Esophagus squamous epithelium (tissue), 5 donors: Measurements from ENCODE around the gene RBMS3. TPM values are rescaled to one million over a fixed set of nuclear protein-coding genes. Genes with fewer than 3 reads are reported as not detected.

ENCODE experiments used
- DNase-seq: peaks from one replicate; lab custom pipeline; 2025; lab: John Stamatoyannopoulos, UW
- H3K27ac ChIP-seq, 4 donors: fragments of 200-600 bp; sonication (generic); one replicate each; pipeline ENCODE4 v1.5.1; 2016 to 2019; ENCODE audit warnings: mild to moderate bottlenecking in 1 of 4
- H3K27me3 ChIP-seq, 4 donors: fragments of 200-600 bp; sonication (generic); 1 replicate in 3 of 4; 2 replicates in 1 of 4; pipeline versions ENCODE4 v1.5.1 to v1.6.0; 2017 to 2021; ENCODE audit warnings: antibody characterized with exemption in 1 of 4
- H3K36me3 ChIP-seq, 3 donors: fragments of 200-600 bp; sonication (generic); one replicate each; pipeline ENCODE4 v1.5.1; 2016 to 2019
- H3K4me1 ChIP-seq, 3 donors: fragments of 200-600 bp; sonication (generic); one replicate each; pipeline ENCODE4 v1.5.1; 2017 to 2019
- H3K4me3 ChIP-seq, 4 donors: fragments of 200-600 bp; sonication (generic); 1 replicate in 3 of 4; 2 replicates in 1 of 4; pipeline ENCODE4 v1.5.1; 2016 to 2019; ENCODE audit warnings: mild to moderate bottlenecking in 2 of 4, moderate library complexity in 1 of 4
- H3K9me3 ChIP-seq, 3 donors: fragments of 200-600 bp; sonication (generic); one replicate each; pipeline ENCODE4 v1.5.1; 2016 to 2019
- POLR2A ChIP-seq, 4 donors: fragments of 450-650 bp; IDR thresholded peaks; one replicate each; pipeline ENCODE4 v1.6.1; 2017; ENCODE audit warnings: antibody characterized with exemption in 4 of 4, mild to moderate bottlenecking in 4 of 4, moderate library complexity in 3 of 4
- WGBS, 2 donors: methylation state at CpG; one replicate each; pipeline ENCODE4 v1.1.5; 2018; 5-methylcytosine and 5-hydroxymethylcytosine counted together
- intact Hi-C: fragments of 100-400 bp; cut with DNase I; formaldehyde crosslinking; loops from one replicate; pipeline ENCODE4 v1.15.0; 2022
- total RNA-seq, 4 donors: library from RNA; depleted of rRNA; stranded (reverse); fragments of >200 nt; gene quantifications; one replicate each; pipeline ENCODE4 v1.1.0, GENCODE V29; 2016
- TF ChIP-seq, protein P1 (sequence below), 6 experiments: fragments of 450-650 bp in 4 of 6; fragments of 200-600 bp in 2 of 6; sonication (generic) in 2 of 6; IDR thresholded peaks; one replicate each; pipeline ENCODE4 v1.5.1; 2016 to 2019; ENCODE audit warnings: antibody characterized with exemption in 6 of 6, mild to moderate bottlenecking in 4 of 6, moderate library complexity in 4 of 6
- donor health status: DM: yes; HTN: yes; CAD: no.

RBMS3 gene
- total RNA-seq, 4 donors from 2014 or later: 0.57 to 35.7 (median 6.1) TPM

DNA sequence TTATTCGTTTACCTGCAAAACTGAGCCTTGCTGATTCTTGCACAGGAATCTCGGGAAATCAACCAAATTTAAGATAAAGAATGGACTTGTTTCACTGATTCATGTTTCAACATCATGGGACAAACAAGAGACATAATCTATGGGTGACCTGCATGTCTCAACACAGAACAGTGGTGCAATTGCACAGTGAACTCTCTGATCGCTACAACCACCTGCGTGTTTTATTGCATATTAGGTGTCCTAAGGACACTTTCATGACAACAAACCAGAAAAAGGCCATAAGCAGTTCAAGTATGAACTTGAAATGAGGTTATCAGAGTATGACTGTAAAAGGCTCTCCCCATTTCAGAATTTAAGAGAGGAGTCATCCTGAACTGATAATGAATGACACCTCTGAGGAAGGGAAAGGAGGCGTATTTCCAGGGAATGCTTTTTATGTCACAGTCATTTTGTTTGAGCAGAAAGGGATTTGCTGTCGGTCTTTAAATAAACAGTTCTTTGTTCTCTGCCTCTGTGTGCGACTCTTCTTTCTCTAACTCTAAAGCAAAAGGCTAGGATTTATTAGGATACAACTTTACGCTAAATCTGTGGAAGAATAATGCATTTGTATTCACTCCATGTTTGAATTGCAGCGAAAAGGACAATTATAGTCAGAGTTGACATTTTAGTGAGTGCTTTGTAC is 167.2 kb downstream of the RBMS3 start:
- Histone ChIP-seq H3K4me1 (peaks cover 0 to 24% (median 15%) of the 10 kb centered on the region in 3 donors), H3K27ac (peak overlapping the region in 1 of 4 donors; percentile 9), H3K27me3 (no peaks in the 10 kb centered on the region), H3K36me3 (no peaks in the 10 kb centered on the region), H3K4me3 (no peak overlapping the region), H3K9me3 (no peaks in the 10 kb centered on the region)
- intact Hi-C loops: no loop called here
- TF ChIP-seq POLR2A (IDR thresholded peaks at IDR 0.05): no peak
- TF ChIP-seq, protein P1, sequence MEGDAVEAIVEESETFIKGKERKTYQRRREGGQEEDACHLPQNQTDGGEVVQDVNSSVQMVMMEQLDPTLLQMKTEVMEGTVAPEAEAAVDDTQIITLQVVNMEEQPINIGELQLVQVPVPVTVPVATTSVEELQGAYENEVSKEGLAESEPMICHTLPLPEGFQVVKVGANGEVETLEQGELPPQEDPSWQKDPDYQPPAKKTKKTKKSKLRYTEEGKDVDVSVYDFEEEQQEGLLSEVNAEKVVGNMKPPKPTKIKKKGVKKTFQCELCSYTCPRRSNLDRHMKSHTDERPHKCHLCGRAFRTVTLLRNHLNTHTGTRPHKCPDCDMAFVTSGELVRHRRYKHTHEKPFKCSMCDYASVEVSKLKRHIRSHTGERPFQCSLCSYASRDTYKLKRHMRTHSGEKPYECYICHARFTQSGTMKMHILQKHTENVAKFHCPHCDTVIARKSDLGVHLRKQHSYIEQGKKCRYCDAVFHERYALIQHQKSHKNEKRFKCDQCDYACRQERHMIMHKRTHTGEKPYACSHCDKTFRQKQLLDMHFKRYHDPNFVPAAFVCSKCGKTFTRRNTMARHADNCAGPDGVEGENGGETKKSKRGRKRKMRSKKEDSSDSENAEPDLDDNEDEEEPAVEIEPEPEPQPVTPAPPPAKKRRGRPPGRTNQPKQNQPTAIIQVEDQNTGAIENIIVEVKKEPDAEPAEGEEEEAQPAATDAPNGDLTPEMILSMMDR (IDR thresholded peaks at IDR 0.05): no peak
- WGBS, 2 donors: 50 to 52% methylated on average over 9 of the region's 9 CpGs
- DNase-seq: no peak

DNA sequence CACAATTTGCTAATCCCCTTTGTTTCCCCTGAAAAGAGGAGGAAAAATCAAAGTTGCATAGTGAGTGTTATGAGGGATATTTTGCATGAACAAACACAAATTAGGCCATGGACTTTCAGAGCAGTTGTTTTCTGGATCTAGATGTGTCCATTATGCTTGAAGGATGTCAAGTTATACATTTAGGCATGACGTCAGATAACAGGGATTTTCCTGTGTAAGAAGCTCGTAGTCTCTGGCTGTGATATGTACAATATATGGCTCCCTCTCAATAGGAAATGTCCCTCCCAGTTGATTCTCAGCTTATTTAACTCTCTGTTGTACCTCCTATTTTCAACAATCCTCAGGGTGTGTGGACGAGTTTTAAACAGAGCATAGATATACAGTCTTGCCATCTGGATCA is 171.0 kb downstream of the RBMS3 start:
- intact Hi-C loops: no loop called here
- no peak overlapping the region for H3K27ac ChIP-seq
- no peak overlapping the region for H3K4me3 ChIP-seq
- peaks cover 11 to 44% (median 26%) of the 10 kb centered on the region in 3 donors for H3K4me1 ChIP-seq
- no peak for DNase-seq
- H3K36me3 ChIP-seq: no peaks in the 10 kb centered on the region
- no peaks in the 10 kb centered on the region for H3K27me3 ChIP-seq
- TF ChIP-seq POLR2A (IDR thresholded peaks at IDR 0.05): no peak
- TF ChIP-seq, protein P1 (IDR thresholded peaks at IDR 0.05): no peak
- WGBS, 2 donors: 68 to 78% methylated on average over 3 of the region's 3 CpGs
- H3K9me3 ChIP-seq: no peaks in the 10 kb centered on the region

DNA sequence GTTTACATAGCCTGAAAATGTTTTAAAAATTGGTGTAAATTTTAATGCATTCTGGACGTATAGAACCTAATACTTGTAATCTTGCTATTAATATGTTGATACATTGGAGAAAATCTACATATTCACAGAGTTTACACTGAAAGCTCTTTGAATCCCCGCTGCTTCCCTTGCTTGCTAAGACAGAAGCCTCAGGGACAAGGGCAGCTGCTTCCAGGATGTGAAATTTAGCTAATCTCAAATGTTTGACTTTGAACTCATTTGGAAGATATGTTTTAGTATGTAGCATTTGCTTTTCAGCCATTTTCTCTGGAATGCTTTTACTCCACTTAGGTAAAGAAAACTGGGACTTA is 172.0 kb downstream of the RBMS3 start:
- TF ChIP-seq, protein P1 (IDR thresholded peaks at IDR 0.05): no peak
- no peak for TF ChIP-seq POLR2A (IDR thresholded peaks at IDR 0.05)
- DNase-seq: no peak
- Histone ChIP-seq H3K36me3 (no peaks in the 10 kb centered on the region), H3K9me3 (no peaks in the 10 kb centered on the region), H3K27me3 (no peaks in the 10 kb centered on the region), H3K4me1 (peaks cover 11 to 38% (median 20%) of the 10 kb centered on the region in 3 donors), H3K27ac (no peak overlapping the region), H3K4me3 (no peak overlapping the region)
- intact Hi-C loops: no loop called here
- WGBS, 2 donors: 71 to 83% methylated on average over 2 of the region's 2 CpGs

DNA sequence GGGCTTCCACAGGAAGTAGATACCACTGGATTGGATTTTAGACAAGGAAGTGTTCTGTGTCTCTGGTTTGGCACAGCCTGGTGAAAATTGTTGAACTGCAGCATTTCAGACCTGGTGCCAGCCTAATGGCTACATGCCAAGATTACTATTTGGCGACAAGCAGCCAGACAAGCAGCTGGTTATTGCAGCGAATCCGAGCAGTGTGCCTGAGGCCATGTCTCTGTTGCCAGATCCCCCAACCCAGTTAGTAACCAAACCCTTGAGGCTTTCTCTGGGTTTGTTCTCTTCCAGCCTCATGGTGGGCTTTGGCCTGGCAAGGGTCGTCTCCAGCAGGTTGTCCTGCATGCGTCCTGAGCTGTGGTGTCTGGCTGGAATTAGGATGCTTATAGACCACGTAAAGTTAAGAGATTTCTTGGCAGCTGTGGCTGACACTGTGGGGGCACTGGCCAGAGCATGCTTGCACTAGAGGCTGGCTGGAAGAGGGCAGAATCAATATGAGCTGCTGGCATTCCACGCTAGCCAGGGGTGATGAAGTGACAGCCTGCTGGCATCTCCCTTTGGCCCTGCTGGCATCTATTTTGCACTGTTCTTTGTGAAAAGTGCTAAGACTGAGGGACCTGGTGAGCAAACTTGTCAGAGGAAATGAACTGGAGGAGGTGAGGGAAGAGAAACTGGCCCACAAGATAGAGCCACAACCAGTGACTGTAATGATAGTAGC is 172.6 kb downstream of the RBMS3 start:
- no peak for DNase-seq
- H3K4me3 ChIP-seq: no peak overlapping the region
- intact Hi-C loops: no loop called here
- H3K27ac ChIP-seq: peak overlapping the region in 2 of 4 donors; percentile 13 to 53
- H3K36me3 ChIP-seq: no peaks in the 10 kb centered on the region
- TF ChIP-seq, protein P1 (IDR thresholded peaks at IDR 0.05): no peak
- TF ChIP-seq POLR2A (IDR thresholded peaks at IDR 0.05): no peak
- H3K9me3 ChIP-seq: no peaks in the 10 kb centered on the region
- no peaks in the 10 kb centered on the region for H3K27me3 ChIP-seq
- 40 to 42% methylated on average over 4 to 6 of the region's 7 CpGs for WGBS, 2 donors
- H3K4me1 ChIP-seq: peaks cover 11 to 32% (median 15%) of the 10 kb centered on the region in 3 donors

DNA sequence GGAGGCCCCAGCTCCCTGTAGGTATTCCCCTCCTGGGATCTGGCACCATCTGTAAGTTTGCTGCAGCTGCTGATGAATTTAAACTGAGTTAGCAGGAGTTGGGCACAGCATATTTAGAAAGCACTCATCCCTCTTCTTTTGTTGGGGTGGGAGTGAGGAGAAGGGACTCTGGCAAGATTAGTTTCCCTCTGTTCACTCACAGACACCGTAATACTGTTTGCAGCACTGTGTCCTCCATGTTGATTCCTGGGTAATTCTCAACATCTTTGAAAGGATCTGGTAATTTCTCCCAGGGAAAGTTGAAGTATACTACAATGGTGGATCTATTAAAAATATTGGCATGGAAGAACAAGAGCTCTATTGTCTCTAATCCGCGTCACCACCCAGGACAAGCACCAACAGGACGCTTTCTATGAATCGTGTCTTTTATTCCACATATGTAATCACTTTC is 173.3 kb downstream of the RBMS3 start:
- intact Hi-C loops: no loop called here
- H3K27ac ChIP-seq: peak overlapping the region in 2 of 4 donors; percentile 13 to 53
- WGBS, 2 donors: 43 to 45% methylated on average over 5 of the region's 5 CpGs
- peaks cover 11 to 29% (median 14%) of the 10 kb centered on the region in 3 donors for H3K4me1 ChIP-seq
- no peaks in the 10 kb centered on the region for H3K27me3 ChIP-seq
- no peak overlapping the region for H3K4me3 ChIP-seq
- H3K9me3 ChIP-seq: no peaks in the 10 kb centered on the region
- TF ChIP-seq, protein P1 (IDR thresholded peaks at IDR 0.05): no peak
- DNase-seq: no peak
- no peaks in the 10 kb centered on the region for H3K36me3 ChIP-seq
